GM19043 (cell line): ENCODE results near the gene TCF12.

Experiments
- ATAC-seq: cut with Tn5 transposase; IDR thresholded peaks from one replicate; pipeline ENCODE4 v1.9.1; 2021; ENCODE audit warnings: low read depth; ENCODE audit not compliant: unreplicated experiment

The TCF12 gene

GRCh38 chr15:57324590-57324890, 406.1 kb downstream of the TCF12 start:
- ATAC-seq: no peak

GRCh38 chr15:57324944-57325679, 406.7 kb downstream of the TCF12 start:
- ATAC-seq: no peak

GRCh38 chr15:57326196-57326595, 407.8 kb downstream of the TCF12 start:
- no peak for ATAC-seq

GRCh38 chr15:57327985-57328471, 409.6 kb downstream of the TCF12 start:
- no peak for ATAC-seq

DNA sequence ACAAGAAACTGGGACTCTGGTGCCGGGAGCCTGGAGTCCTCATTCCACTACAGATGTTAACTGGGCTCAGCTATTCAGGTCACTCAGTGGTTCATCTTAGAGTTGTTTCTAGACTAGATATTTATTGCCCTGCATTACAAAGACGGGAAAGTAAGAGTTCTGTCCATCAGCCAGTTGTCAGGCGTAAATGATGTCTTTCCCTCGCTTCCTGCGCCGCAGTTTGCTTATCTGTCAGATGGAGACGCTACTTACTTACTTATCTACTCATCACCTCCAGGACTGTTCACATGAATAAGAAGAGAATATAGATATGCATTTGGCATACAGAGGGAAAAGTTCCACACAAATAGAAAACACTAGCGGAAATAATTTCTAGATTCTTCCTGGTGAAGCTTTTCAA, 410.0 kb downstream of the TCF12 start:
- no peak for ATAC-seq

DNA sequence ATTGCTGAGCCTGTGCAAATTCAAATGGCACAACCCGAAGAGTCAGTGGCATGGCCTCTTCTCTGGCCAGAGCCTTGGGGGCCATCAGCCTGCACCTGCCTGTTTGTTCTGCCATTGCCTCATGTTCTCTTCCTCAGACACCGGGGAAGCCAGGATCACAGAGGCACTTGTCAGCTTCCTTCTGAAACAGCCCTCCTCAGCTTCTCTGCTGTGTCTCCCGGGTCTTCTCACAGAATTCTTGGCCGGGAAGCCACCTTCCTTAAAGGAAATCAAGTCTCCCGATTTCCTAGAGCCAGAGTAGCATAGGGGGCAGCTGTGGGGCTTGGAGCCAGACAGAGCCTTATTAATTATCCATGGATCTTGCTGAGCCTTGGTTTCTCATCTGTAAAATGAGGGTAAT, 410.5 kb downstream of the TCF12 start:
- ATAC-seq: no peak

DNA sequence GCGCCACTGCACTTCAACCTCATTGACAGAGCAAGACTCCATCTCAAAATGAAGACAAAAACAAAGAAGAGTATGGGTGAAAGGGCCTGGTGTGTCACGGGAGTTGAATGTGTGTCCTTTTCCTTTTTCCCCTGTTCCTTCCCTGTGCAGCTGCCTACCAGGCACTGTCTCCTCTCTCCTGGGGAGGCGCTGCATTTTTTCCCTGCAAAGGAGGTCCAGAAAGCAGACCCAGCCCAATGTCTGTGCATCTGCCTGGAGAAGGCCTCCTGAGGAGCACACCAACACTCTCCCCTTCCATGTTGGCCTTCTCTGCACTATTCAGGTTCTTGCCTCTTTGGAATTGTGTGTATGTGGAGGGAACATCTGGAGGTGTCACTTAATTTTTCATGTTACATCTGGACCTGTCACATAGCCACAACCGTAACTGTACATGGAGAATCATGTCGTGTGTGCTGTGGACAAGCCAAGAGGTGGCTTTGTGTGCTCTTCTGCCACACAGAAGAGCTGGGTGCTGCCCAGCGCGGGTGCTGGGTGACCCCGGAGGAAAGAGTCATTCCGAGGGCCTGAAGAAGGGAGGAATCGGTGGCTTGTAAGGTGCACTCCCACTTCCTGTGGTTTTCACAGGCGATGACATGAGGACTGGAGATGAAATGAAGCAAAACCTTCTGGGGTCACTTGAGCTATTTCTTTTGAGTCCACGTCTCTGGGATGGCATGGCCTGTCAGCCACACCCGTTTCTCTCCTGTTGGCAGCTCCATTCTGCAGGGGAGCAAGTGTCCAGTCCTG, 411.3 kb downstream of the TCF12 start:
- ATAC-seq: no peak

GRCh38 chr15:57330619-57331340, 412.3 kb downstream of the TCF12 start:
- ATAC-seq: no peak

- ATAC-seq: no peak
These were observed 413.9 kb downstream of the TCF12 start for GRCh38 chr15:57332326-57332725.

- ATAC-seq: no peak
These were observed 415.0 kb downstream of the TCF12 start for GRCh38 chr15:57333487-57333886.

DNA sequence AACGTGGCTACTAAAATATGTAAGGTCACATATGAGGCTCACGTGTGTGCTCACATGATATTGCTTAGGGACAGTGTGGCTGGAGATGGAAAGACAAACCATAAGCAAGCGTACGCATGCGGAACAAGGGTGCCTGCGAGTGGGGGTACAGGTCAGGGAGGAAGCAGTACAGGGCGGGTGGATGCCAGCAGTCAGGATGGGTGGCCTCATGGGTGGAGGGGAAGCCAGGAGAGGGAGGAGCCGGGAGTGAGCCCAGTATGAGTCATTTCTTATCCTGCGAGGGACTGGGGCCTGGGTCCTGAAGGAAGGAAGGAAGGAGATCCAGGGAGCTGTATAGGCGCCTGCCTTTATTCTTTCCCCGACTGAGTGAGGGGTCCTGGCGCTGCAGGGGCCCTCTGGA, 415.8 kb downstream of the TCF12 start:
- ATAC-seq: no peak

DNA sequence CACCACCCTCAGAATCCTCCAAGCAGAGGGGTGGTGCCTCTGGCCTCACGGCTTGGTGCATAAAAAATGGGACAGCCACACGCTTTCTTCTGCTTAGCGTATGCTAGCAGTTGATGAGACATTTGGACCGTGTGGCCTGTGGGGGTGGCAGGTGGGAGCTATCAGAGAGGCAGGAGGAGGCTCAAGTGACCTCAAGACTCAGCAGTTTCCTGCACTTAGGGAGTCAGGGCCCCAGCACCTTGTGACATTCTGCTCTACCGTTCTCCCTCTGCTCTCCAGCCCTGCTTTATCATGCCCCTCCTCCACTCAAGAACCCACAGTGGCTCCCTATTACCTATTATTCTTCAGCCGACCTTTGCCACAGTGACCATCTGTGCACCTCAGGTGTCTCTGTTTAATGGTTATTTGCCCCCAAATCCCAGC, 416.9 kb downstream of the TCF12 start:
- no peak for ATAC-seq

DNA sequence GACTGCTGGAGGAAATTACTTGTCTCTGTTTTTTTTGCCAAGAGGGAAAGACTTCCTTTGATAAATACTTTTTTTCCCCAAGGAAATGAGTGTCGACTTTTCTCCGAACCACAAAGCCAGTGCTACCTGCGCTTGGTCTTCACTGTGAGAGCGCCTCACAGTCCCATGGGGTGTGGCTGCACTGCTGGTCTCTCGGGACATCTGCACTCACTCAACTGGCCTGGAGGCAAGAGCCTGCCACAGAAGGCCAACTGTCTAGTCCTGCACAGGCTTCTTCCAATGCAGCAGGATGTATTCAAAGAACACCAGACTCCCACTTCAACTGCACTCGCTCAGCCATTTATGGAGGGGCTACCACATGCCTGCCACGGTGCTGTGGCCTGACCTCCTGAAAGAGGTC, 417.3 kb downstream of the TCF12 start:
- no peak for ATAC-seq

DNA sequence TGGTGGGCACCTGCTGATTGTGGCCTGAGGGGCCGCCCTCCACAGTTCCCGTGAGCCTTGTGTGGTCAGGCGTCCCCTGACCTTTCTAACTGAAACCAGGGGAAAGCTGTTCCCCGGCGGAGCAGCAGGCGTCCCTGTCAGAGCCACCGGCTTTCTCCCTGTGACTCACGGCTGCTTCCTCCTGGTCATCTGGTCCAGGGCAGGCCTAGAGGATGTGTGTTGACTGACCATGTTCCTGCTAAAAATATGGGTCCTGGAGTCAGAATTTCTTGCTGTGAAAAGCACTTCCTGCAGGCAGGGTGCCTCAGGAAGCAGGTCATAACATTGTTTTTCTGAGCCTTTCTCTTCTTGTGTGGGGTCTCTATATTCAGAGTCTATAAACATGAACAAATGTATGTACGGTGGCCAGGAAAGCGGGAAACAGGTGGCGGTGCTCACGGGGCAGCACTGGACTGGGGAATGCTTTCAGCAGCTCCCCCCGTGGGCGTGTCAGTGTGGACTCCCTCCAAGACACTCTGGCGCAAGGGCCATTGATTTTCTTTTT, 419.5 kb downstream of the TCF12 start:
- ATAC-seq: no peak

DNA sequence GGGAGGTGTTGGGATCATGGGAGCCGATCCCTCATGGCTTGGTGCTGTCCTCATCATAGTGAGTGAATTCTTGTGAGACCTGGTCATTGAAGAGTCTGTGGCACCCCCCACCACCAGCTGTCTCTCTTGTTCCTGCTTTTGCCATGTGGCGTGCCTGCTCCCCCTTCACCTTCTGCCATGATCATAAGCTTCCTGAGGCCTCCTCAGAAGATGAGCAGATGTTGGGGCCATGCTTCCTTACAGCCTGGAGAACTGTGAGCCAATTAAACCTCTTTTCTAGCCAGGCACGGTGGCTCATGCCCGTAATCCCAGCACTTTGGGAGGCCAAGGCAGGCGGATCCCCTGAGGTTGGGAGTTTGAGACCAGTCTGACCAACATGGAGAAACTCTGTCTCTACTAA, 420.9 kb downstream of the TCF12 start:
- no peak for ATAC-seq
